Measurements from ENCODE around the gene FILIP1L. TPM values are rescaled to one million over a fixed set of nuclear protein-coding genes. Genes with fewer than 3 reads are reported as not detected.
A peak's percentile ranks its signal among the peaks of the same experiment; 100 is the strongest.

FILIP1L gene
- total RNA-seq, 4 donors from 2014 or later = 26.7 to 46.3 (median 30.8) TPM

DNA sequence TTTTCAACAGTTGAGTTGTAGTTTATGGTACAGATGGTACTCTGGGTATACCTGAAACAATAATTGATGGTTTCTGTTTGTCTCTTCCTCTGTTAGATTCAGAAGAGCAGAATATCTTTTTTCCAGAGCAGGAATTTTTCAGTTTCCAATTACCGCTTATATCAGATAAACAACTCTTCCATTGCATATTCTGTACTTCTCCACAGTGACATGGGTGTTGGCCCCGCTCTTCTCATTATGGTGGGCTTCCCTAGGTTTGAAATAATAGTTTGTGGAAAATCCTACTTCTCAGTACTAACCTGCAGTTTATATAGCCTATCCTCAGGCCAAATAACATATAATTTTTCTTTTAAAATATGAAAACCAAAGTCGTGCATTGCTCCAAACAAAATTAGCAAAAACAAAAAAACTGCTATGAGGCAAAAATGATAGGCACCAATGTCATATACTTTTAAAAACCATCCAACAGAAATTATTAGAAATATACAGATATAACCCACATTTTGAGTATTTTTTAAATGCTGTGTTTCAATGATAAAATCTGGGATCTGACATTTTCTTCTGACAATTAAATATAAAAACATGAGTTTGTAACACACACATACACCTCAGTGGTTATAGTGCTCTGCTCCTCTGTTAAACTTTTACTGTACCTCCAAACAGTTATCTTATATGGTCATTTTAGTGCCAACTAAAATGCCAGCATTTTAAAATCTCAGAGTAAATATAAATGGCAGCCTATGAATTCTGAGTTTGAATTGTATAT is 239.9 kb downstream of the FILIP1L start:
- peaks cover 0 to 65% (median 15%) of the 10 kb centered on the region in 4 donors for H3K4me1 ChIP-seq

DNA sequence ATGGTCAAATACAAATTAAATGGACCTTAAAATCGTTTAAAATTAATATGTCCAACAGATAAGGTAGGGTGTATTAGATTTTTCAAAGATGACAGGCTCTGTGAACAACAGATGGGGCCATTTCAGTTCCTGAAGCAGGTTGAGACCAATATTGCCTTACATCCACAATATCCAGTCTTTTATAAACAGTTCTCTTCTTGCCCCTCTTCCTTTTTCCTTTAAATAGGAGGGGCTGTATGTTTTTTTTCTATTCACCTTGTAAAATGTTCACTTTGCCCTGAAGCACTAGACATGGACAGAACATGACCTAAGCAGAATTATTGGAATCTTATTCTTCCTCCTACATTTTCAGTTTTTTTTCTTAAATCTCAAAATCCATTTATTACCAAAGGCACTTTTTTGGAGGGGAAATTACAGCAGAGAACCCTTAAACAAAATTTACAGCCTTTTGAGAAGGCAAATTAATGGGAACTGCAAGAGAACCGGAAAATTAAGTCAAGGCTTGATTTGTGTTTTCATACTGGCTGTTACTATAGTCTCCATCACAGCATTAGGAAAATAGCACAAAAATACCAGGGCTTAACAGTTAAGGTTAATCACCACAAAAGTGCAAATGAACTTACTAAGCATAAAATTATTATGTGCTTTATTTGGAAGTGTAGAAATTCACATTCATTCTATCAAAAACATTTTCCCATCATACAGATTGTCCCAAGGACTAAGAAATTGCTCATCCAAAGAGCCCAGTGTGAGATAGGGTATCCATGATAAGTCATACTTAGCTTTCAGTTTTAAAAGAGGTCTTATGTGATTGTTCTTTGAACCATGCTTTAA is 240.8 kb downstream of the FILIP1L start:
- no peaks in the 10 kb centered on the region for H3K27me3 ChIP-seq
- TF ChIP-seq POLR2A (IDR thresholded peaks at IDR 0.05) (no peak), EP300 (IDR thresholded peaks at IDR 0.05) (peak in 1 of 2 donors; percentile 2)
- TF ChIP-seq, protein P1, sequence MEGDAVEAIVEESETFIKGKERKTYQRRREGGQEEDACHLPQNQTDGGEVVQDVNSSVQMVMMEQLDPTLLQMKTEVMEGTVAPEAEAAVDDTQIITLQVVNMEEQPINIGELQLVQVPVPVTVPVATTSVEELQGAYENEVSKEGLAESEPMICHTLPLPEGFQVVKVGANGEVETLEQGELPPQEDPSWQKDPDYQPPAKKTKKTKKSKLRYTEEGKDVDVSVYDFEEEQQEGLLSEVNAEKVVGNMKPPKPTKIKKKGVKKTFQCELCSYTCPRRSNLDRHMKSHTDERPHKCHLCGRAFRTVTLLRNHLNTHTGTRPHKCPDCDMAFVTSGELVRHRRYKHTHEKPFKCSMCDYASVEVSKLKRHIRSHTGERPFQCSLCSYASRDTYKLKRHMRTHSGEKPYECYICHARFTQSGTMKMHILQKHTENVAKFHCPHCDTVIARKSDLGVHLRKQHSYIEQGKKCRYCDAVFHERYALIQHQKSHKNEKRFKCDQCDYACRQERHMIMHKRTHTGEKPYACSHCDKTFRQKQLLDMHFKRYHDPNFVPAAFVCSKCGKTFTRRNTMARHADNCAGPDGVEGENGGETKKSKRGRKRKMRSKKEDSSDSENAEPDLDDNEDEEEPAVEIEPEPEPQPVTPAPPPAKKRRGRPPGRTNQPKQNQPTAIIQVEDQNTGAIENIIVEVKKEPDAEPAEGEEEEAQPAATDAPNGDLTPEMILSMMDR (IDR thresholded peaks at IDR 0.05) = no peak
- no peak for DNase-seq (ENCODE audit: low spot score in 2 of 2)
- WGBS, 2 donors = 37 to 52% methylated on average over 2 of the region's 2 CpGs
- H3K4me3 ChIP-seq = peak overlapping the region in 3 of 4 donors; percentile 8 to 76 (median 55)
- no peaks in the 10 kb centered on the region for H3K9me3 ChIP-seq
- H3K36me3 ChIP-seq = no peaks in the 10 kb centered on the region
- peak overlapping the region; percentile 31 to 97 (median 90) for H3K27ac ChIP-seq
- peaks cover 0 to 67% (median 18%) of the 10 kb centered on the region in 4 donors for H3K4me1 ChIP-seq

More for the DNA sequence above, 239.9 kb downstream of the FILIP1L start:
- 69 to 70% methylated on average over 3 of the region's 3 CpGs for WGBS, 2 donors
- no peaks in the 10 kb centered on the region for H3K27me3 ChIP-seq
- DNase-seq (ENCODE audit: low spot score in 2 of 2) = no peak
- TF ChIP-seq EP300 (IDR thresholded peaks at IDR 0.05) (no peak), POLR2A (IDR thresholded peaks at IDR 0.05) (no peak)
- TF ChIP-seq, protein P1 (IDR thresholded peaks at IDR 0.05) = no peak
- peak overlapping the region; percentile 55 to 81 (median 71) for H3K4me3 ChIP-seq
- H3K36me3 ChIP-seq = no peaks in the 10 kb centered on the region
- peak overlapping the region in 3 of 4 donors; percentile 89 to 97 (median 90) for H3K27ac ChIP-seq
- H3K9me3 ChIP-seq = no peaks in the 10 kb centered on the region

DNA sequence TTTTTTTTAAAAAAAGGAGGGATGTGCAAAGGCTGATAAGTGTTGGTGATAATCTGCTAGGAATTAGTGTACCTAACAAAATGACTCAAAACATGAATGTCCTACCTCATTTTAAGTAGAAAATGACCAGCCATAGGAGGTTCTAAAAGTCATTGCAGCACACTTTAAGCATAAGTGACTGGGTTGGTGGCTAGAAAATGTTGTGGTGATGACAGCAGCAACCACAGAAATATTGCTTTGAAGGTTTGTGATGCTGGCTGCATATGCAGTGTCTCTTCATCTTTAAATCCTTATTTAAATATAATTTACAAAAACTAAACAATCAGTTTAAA is 241.4 kb downstream of the FILIP1L start:
- Histone ChIP-seq H3K36me3 (no peaks in the 10 kb centered on the region), H3K4me3 (peak overlapping the region in 2 of 4 donors; percentile 5 to 76), H3K9me3 (no peaks in the 10 kb centered on the region), H3K27me3 (no peaks in the 10 kb centered on the region), H3K4me1 (peaks cover 0 to 70% (median 16%) of the 10 kb centered on the region in 4 donors), H3K27ac (peak overlapping the region; percentile 31 to 97 (median 90))
- DNase-seq (ENCODE audit: low spot score in 2 of 2) = no peak
- TF ChIP-seq, protein P1 (IDR thresholded peaks at IDR 0.05) = no peak
- TF ChIP-seq POLR2A (IDR thresholded peaks at IDR 0.05) = no peak
- no peak for TF ChIP-seq EP300 (IDR thresholded peaks at IDR 0.05)

DNA sequence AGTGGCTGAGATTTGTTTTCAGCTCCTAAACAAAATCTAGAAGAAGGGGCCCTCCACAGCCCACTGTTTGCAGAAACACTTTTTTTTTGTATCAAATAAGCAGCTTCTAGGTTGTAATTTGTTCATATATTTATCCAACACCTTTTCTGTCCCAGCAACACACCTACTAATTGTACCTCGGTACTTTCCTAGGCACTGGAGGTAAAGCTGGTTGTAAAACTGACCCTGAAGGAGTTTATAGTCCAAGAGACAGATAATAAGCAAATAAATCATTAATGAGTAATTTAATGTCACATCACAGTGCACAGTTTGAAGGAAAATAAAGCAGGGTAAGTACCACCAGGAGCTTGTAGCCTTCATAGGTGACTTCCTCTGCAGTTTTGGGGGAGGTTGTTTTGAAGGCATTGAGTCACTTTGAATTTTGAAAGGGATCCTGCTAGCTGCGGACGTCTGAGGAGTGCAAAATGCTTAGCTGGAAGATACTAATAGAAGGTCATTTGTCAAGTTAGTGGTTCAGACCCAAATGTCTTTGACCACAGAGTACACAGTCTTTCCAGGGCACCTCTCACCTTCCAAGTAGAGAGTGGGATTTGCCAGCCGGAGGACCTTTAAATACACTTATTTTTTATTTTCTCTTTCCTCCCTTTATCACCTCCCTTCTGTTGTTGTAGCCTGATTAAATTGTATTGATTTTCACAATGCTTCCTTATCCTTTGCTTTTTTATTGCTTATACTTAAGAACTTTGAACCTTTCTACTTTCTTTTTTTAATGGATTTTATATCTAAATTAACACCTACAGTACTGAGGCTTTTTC is 242.9 kb downstream of the FILIP1L start:
- peaks cover 0 to 71% (median 20%) of the 10 kb centered on the region in 4 donors for H3K4me1 ChIP-seq
- TF ChIP-seq EP300 (IDR thresholded peaks at IDR 0.05) = no peak
- TF ChIP-seq POLR2A (IDR thresholded peaks at IDR 0.05) = no peak
- TF ChIP-seq, protein P1 (IDR thresholded peaks at IDR 0.05) = no peak
- H3K27ac ChIP-seq = peak overlapping the region; percentile 6 to 97 (median 50)
- peak overlapping the region in 1 of 4 donors; percentile 76 for H3K4me3 ChIP-seq
- no peak for DNase-seq (ENCODE audit: low spot score in 2 of 2)
- no peaks in the 10 kb centered on the region for H3K9me3 ChIP-seq
- WGBS, 2 donors = 62 to 74% methylated on average over 4 of the region's 4 CpGs
- H3K27me3 ChIP-seq = no peaks in the 10 kb centered on the region
- H3K36me3 ChIP-seq = no peaks in the 10 kb centered on the region
